ENCODE data around the gene SAT2.

The SAT2 gene

GRCh38 chr17:7668482-7668881 lies 40.9 kb upstream of the SAT2 start:
- H3K4ac ChIP-seq (ENCODE audit: low read length): no peak overlapping the region
- no peak overlapping the region for H2BK12ac ChIP-seq (ENCODE audit: low read length)
- WGBS, 2 donors (ENCODE audit: extremely low coverage in 2 of 2, insufficient read length in 2 of 2, insufficient replicate concordance in 1 of 2): no CpG with 5 or more reads among the region's 7 CpGs
- no peak overlapping the region for H3K14ac ChIP-seq (ENCODE audit: low read length)
- DNase-seq (ENCODE audit: low spot score): no peak
- H3K18ac ChIP-seq (ENCODE audit: low read length): no peak overlapping the region
- no peak overlapping the region for H3K4me2 ChIP-seq (ENCODE audit: insufficient read depth, low read length, poor library complexity, severe bottlenecking)
- H4K91ac ChIP-seq (ENCODE audit: low read depth, low read length, poor library complexity): no peak overlapping the region
- peaks cover 3 to 5% of the 10 kb centered on the region in 2 donors for H3K9me3 ChIP-seq (replicated peaks in 1 of 2; ENCODE audit: control insufficient read depth in 2 of 2, insufficient read depth in 1 of 2, low read depth in 1 of 2, low read length in 2 of 2)
- no peak overlapping the region for H3K4me3 ChIP-seq (ENCODE audit: low read length in 2 of 2)
- no peaks in the 10 kb centered on the region for H3K27me3 ChIP-seq (ENCODE audit: control insufficient read depth in 3 of 3, insufficient read depth in 3 of 3, low read depth in 1 of 3, low read length in 3 of 3)
- no peak overlapping the region for H3K27ac ChIP-seq (replicated peaks; ENCODE audit: low read length)
- no peak overlapping the region for H4K8ac ChIP-seq (ENCODE audit: low read depth, low read length)
- H3K23ac ChIP-seq (ENCODE audit: low read depth, low read length, poor library complexity): peak overlapping the region; percentile 31
- no peak overlapping the region for H3K9ac ChIP-seq (ENCODE audit: low read depth, low read length, poor library complexity)
- peaks cover 34 to 87% of the 10 kb centered on the region in 2 donors for H3K36me3 ChIP-seq (replicated peaks in 1 of 2; ENCODE audit: control insufficient read depth in 2 of 2, insufficient read depth in 2 of 2, low read length in 2 of 2)
- no peak overlapping the region for H2AFZ ChIP-seq (ENCODE audit: low read length)
- no peaks in the 10 kb centered on the region for H3K79me1 ChIP-seq (ENCODE audit: low read depth, low read length)
- no peaks in the 10 kb centered on the region for H3K4me1 ChIP-seq (ENCODE audit: control insufficient read depth in 2 of 2, insufficient read depth in 1 of 2, low read depth in 1 of 2, low read length in 2 of 2)
- H2BK15ac ChIP-seq (ENCODE audit: low read length): no peak overlapping the region
- H2BK5ac ChIP-seq (ENCODE audit: low read length): no peak overlapping the region
- H2AK5ac ChIP-seq (ENCODE audit: low read depth, low read length): no peak overlapping the region
- no peak overlapping the region for H2BK120ac ChIP-seq (ENCODE audit: low read depth, low read length)

GRCh38 chr17:7667656-7668406 lies 40.2 kb upstream of the SAT2 start:
- H3K23ac ChIP-seq (ENCODE audit: low read depth, low read length, poor library complexity): no peak overlapping the region
- no peak overlapping the region for H4K91ac ChIP-seq (ENCODE audit: low read depth, low read length, poor library complexity)
- no peak overlapping the region for H2BK12ac ChIP-seq (ENCODE audit: low read length)
- no peaks in the 10 kb centered on the region for H3K79me1 ChIP-seq (ENCODE audit: low read depth, low read length)
- no peaks in the 10 kb centered on the region for H3K27me3 ChIP-seq (ENCODE audit: control insufficient read depth in 3 of 3, insufficient read depth in 3 of 3, low read depth in 1 of 3, low read length in 3 of 3)
- H2BK120ac ChIP-seq (ENCODE audit: low read depth, low read length): no peak overlapping the region
- no peak overlapping the region for H3K18ac ChIP-seq (ENCODE audit: low read length)
- H3K9ac ChIP-seq (ENCODE audit: low read depth, low read length, poor library complexity): no peak overlapping the region
- WGBS, 2 donors (ENCODE audit: extremely low coverage in 2 of 2, insufficient read length in 2 of 2, insufficient replicate concordance in 1 of 2): no CpG with 5 or more reads among the region's 10 CpGs
- H3K4me2 ChIP-seq (ENCODE audit: insufficient read depth, low read length, poor library complexity, severe bottlenecking): no peak overlapping the region
- no peak overlapping the region for H3K4ac ChIP-seq (ENCODE audit: low read length)
- H3K4me1 ChIP-seq (ENCODE audit: control insufficient read depth in 2 of 2, insufficient read depth in 1 of 2, low read depth in 1 of 2, low read length in 2 of 2): no peaks in the 10 kb centered on the region
- no peak overlapping the region for H3K14ac ChIP-seq (ENCODE audit: low read length)
- no peaks in the 10 kb centered on the region for H3K9me3 ChIP-seq (replicated peaks in 1 of 2; ENCODE audit: control insufficient read depth in 2 of 2, insufficient read depth in 1 of 2, low read depth in 1 of 2, low read length in 2 of 2)
- no peak overlapping the region for H2BK15ac ChIP-seq (ENCODE audit: low read length)
- peak overlapping the region; percentile 43 for H4K8ac ChIP-seq (ENCODE audit: low read depth, low read length)
- no peak overlapping the region for H2AK5ac ChIP-seq (ENCODE audit: low read depth, low read length)
- no peak overlapping the region for H3K27ac ChIP-seq (replicated peaks; ENCODE audit: low read length)
- DNase-seq (ENCODE audit: low spot score): no peak
- no peak overlapping the region for H3K4me3 ChIP-seq (ENCODE audit: low read length in 2 of 2)
- H2AFZ ChIP-seq (ENCODE audit: low read length): no peak overlapping the region
- peaks cover 31 to 80% of the 10 kb centered on the region in 2 donors for H3K36me3 ChIP-seq (replicated peaks in 1 of 2; ENCODE audit: control insufficient read depth in 2 of 2, insufficient read depth in 2 of 2, low read length in 2 of 2)
- no peak overlapping the region for H2BK5ac ChIP-seq (ENCODE audit: low read length)

- H3K14ac ChIP-seq (ENCODE audit: low read length): no peak overlapping the region
- WGBS, 2 donors (ENCODE audit: extremely low coverage in 2 of 2, insufficient read length in 2 of 2, insufficient replicate concordance in 1 of 2): no CpG with 5 or more reads among the region's 10 CpGs
- no peak overlapping the region for H3K4me3 ChIP-seq (ENCODE audit: low read length in 2 of 2)
These were observed 29.5 kb upstream of the SAT2 start for GRCh38 chr17:7656958-7657609.

GRCh38 chr17:7655541-7655840 lies 27.9 kb upstream of the SAT2 start:
- Histone ChIP-seq H3K36me3 (replicated peaks in 1 of 2; ENCODE audit: control insufficient read depth in 2 of 2, insufficient read depth in 2 of 2, low read length in 2 of 2) (peaks cover 2 to 7% of the 10 kb centered on the region in 2 donors), H4K8ac (ENCODE audit: low read depth, low read length) (no peak overlapping the region), H2BK120ac (ENCODE audit: low read depth, low read length) (no peak overlapping the region), H3K4ac (ENCODE audit: low read length) (no peak overlapping the region), H3K79me1 (ENCODE audit: low read depth, low read length) (no peaks in the 10 kb centered on the region), H3K9me3 (replicated peaks in 1 of 2; ENCODE audit: control insufficient read depth in 2 of 2, insufficient read depth in 1 of 2, low read depth in 1 of 2, low read length in 2 of 2) (no peaks in the 10 kb centered on the region), H3K4me2 (ENCODE audit: insufficient read depth, low read length, poor library complexity, severe bottlenecking) (no peak overlapping the region), H2AFZ (ENCODE audit: low read length) (no peak overlapping the region), H3K23ac (ENCODE audit: low read depth, low read length, poor library complexity) (peak overlapping the region; percentile 59), H2AK5ac (ENCODE audit: low read depth, low read length) (peak overlapping the region; percentile 38), H3K14ac (ENCODE audit: low read length) (peak overlapping the region; percentile 40), H2BK5ac (ENCODE audit: low read length) (no peak overlapping the region), H3K27ac (replicated peaks; ENCODE audit: low read length) (no peak overlapping the region), H3K18ac (ENCODE audit: low read length) (peak overlapping the region; percentile 22), H4K91ac (ENCODE audit: low read depth, low read length, poor library complexity) (no peak overlapping the region), H3K9ac (ENCODE audit: low read depth, low read length, poor library complexity) (no peak overlapping the region), H3K4me1 (ENCODE audit: control insufficient read depth in 2 of 2, insufficient read depth in 1 of 2, low read depth in 1 of 2, low read length in 2 of 2) (peaks cover 15 to 23% of the 10 kb centered on the region in 2 donors), H2BK15ac (ENCODE audit: low read length) (peak overlapping the region; percentile 49), H3K27me3 (ENCODE audit: control insufficient read depth in 3 of 3, insufficient read depth in 3 of 3, low read depth in 1 of 3, low read length in 3 of 3) (peaks cover 0 to 2% (median 0%) of the 10 kb centered on the region in 3 experiments), H2BK12ac (ENCODE audit: low read length) (peak overlapping the region; percentile 97), H3K4me3 (ENCODE audit: low read length in 2 of 2) (no peak overlapping the region)
- DNase-seq (ENCODE audit: low spot score): no peak
- WGBS, 2 donors (ENCODE audit: extremely low coverage in 2 of 2, insufficient read length in 2 of 2, insufficient replicate concordance in 1 of 2): no CpG with 5 or more reads among the region's 17 CpGs

More at GRCh38 chr17:7656958-7657609, 29.5 kb upstream of the SAT2 start:
- H4K91ac ChIP-seq (ENCODE audit: low read depth, low read length, poor library complexity): no peak overlapping the region
- H3K23ac ChIP-seq (ENCODE audit: low read depth, low read length, poor library complexity): no peak overlapping the region
- H2BK5ac ChIP-seq (ENCODE audit: low read length): no peak overlapping the region
- H2BK15ac ChIP-seq (ENCODE audit: low read length): no peak overlapping the region
- H3K27ac ChIP-seq (replicated peaks; ENCODE audit: low read length): peak overlapping the region; percentile 65
- H3K9me3 ChIP-seq (replicated peaks in 1 of 2; ENCODE audit: control insufficient read depth in 2 of 2, insufficient read depth in 1 of 2, low read depth in 1 of 2, low read length in 2 of 2): no peaks in the 10 kb centered on the region
- peak; percentile 48 for DNase-seq (ENCODE audit: low spot score)
- H3K4me1 ChIP-seq (ENCODE audit: control insufficient read depth in 2 of 2, insufficient read depth in 1 of 2, low read depth in 1 of 2, low read length in 2 of 2): peaks cover 15 to 19% of the 10 kb centered on the region in 2 donors
- no peak overlapping the region for H2AK5ac ChIP-seq (ENCODE audit: low read depth, low read length)
- H2BK120ac ChIP-seq (ENCODE audit: low read depth, low read length): no peak overlapping the region
- no peak overlapping the region for H2BK12ac ChIP-seq (ENCODE audit: low read length)
- H3K4me2 ChIP-seq (ENCODE audit: insufficient read depth, low read length, poor library complexity, severe bottlenecking): peak overlapping the region; percentile 26
- H3K79me1 ChIP-seq (ENCODE audit: low read depth, low read length): no peaks in the 10 kb centered on the region
- H4K8ac ChIP-seq (ENCODE audit: low read depth, low read length): no peak overlapping the region
- H3K9ac ChIP-seq (ENCODE audit: low read depth, low read length, poor library complexity): no peak overlapping the region
- no peaks in the 10 kb centered on the region for H3K27me3 ChIP-seq (ENCODE audit: control insufficient read depth in 3 of 3, insufficient read depth in 3 of 3, low read depth in 1 of 3, low read length in 3 of 3)
- H2AFZ ChIP-seq (ENCODE audit: low read length): peak overlapping the region; percentile 52
- peaks cover 2 to 7% of the 10 kb centered on the region in 2 donors for H3K36me3 ChIP-seq (replicated peaks in 1 of 2; ENCODE audit: control insufficient read depth in 2 of 2, insufficient read depth in 2 of 2, low read length in 2 of 2)
- H3K18ac ChIP-seq (ENCODE audit: low read length): no peak overlapping the region
- no peak overlapping the region for H3K4ac ChIP-seq (ENCODE audit: low read length)

Data from neuronal stem cell (in vitro differentiated cells).